ENCODE data around the gene DPEP2. TPM values are rescaled to one million over a fixed set of nuclear protein-coding genes. Genes with fewer than 3 reads are reported as not detected.
A peak's percentile ranks its signal among the peaks of the same experiment; 100 is the strongest.

The DPEP2 gene
- total RNA-seq, 2 donors from 2014 or later = 0.20 TPM; not detected in 1

GRCh38 chr16:67946128-67946569 is 53.1 kb downstream of the DPEP2 start:
- no peak overlapping the region for H3K4me3 Mint-ChIP-seq
- Histone ChIP-seq H3K9me3 (ENCODE audit: control insufficient read depth, low read length) (no peaks in the 10 kb centered on the region), H3K36me3 (ENCODE audit: control insufficient read depth, insufficient read depth, low read length) (peaks cover 38% of the 10 kb centered on the region), H3K4me3 (ENCODE audit: low read length) (no peak overlapping the region), H3K27ac (ENCODE audit: low read depth, low read length) (no peak overlapping the region), H3K4me1 (ENCODE audit: control insufficient read depth, insufficient read depth, low read length) (peaks cover 10% of the 10 kb centered on the region), H3K27me3 (ENCODE audit: control insufficient read depth, insufficient read depth, low read length, poor library complexity, severe bottlenecking) (no peaks in the 10 kb centered on the region), H3K9ac (ENCODE audit: extremely low read depth, low read length, poor library complexity, severe bottlenecking) (no peak overlapping the region)
- no peak for DNase-seq
- no peaks in the 10 kb centered on the region for H3K9me3 Mint-ChIP-seq
- H3K4me1 Mint-ChIP-seq = peaks cover 6% of the 10 kb centered on the region
- 92 to 98% methylated on average over 15 to 20 of the region's 20 CpGs for WGBS, 2 experiments (ENCODE audit: insufficient coverage in 1 of 2, insufficient read length in 1 of 2)
- TF ChIP-seq CTCF (conservative IDR thresholded peaks at IDR 0.05) = no peak
- no peaks in the 10 kb centered on the region for H3K27me3 Mint-ChIP-seq (ENCODE audit: insufficient read depth)
- H3K27ac Mint-ChIP-seq = no peak overlapping the region
- peaks cover 25% of the 10 kb centered on the region for H3K36me3 Mint-ChIP-seq (ENCODE audit: low read depth)

GRCh38 chr16:67945392-67945933 is 53.8 kb downstream of the DPEP2 start:
- no peak overlapping the region for H3K4me3 ChIP-seq (ENCODE audit: low read length)
- H3K36me3 Mint-ChIP-seq (ENCODE audit: low read depth) = peaks cover 20% of the 10 kb centered on the region
- peaks cover 10% of the 10 kb centered on the region for H3K4me1 ChIP-seq (ENCODE audit: control insufficient read depth, insufficient read depth, low read length)
- no peak for DNase-seq
- H3K36me3 ChIP-seq (ENCODE audit: control insufficient read depth, insufficient read depth, low read length) = peaks cover 38% of the 10 kb centered on the region
- no peak overlapping the region for H3K27ac ChIP-seq (ENCODE audit: low read depth, low read length)
- no peaks in the 10 kb centered on the region for H3K27me3 Mint-ChIP-seq (ENCODE audit: insufficient read depth)
- WGBS, 2 experiments (ENCODE audit: insufficient coverage in 1 of 2, insufficient read length in 1 of 2) = 93 to 94% methylated on average over 13 to 24 of the region's 24 CpGs
- H3K4me1 Mint-ChIP-seq = peaks cover 6% of the 10 kb centered on the region
- no peaks in the 10 kb centered on the region for H3K27me3 ChIP-seq (ENCODE audit: control insufficient read depth, insufficient read depth, low read length, poor library complexity, severe bottlenecking)
- H3K9me3 ChIP-seq (ENCODE audit: control insufficient read depth, low read length) = no peaks in the 10 kb centered on the region
- no peak overlapping the region for H3K4me3 Mint-ChIP-seq
- no peaks in the 10 kb centered on the region for H3K9me3 Mint-ChIP-seq
- no peak for TF ChIP-seq CTCF (conservative IDR thresholded peaks at IDR 0.05)
- H3K9ac ChIP-seq (ENCODE audit: extremely low read depth, low read length, poor library complexity, severe bottlenecking) = no peak overlapping the region
- no peak overlapping the region for H3K27ac Mint-ChIP-seq

- Histone ChIP-seq H3K4me1 (ENCODE audit: control insufficient read depth, insufficient read depth, low read length) (peaks cover 10% of the 10 kb centered on the region), H3K27ac (ENCODE audit: low read depth, low read length) (peak overlapping the region; percentile 70), H3K9ac (ENCODE audit: extremely low read depth, low read length, poor library complexity, severe bottlenecking) (no peak overlapping the region), H3K27me3 (ENCODE audit: control insufficient read depth, insufficient read depth, low read length, poor library complexity, severe bottlenecking) (no peaks in the 10 kb centered on the region), H3K9me3 (ENCODE audit: control insufficient read depth, low read length) (no peaks in the 10 kb centered on the region), H3K36me3 (ENCODE audit: control insufficient read depth, insufficient read depth, low read length) (peaks cover 38% of the 10 kb centered on the region), H3K4me3 (ENCODE audit: low read length) (no peak overlapping the region)
- H3K9me3 Mint-ChIP-seq = no peaks in the 10 kb centered on the region
- 94 to 98% methylated on average over 23 to 24 of the region's 24 CpGs for WGBS, 2 experiments (ENCODE audit: insufficient coverage in 1 of 2, insufficient read length in 1 of 2)
- DNase-seq = no peak
- peaks cover 16% of the 10 kb centered on the region for H3K36me3 Mint-ChIP-seq (ENCODE audit: low read depth)
- no peaks in the 10 kb centered on the region for H3K27me3 Mint-ChIP-seq (ENCODE audit: insufficient read depth)
- TF ChIP-seq CTCF (conservative IDR thresholded peaks at IDR 0.05) = no peak
- H3K27ac Mint-ChIP-seq = no peak overlapping the region
- no peak overlapping the region for H3K4me3 Mint-ChIP-seq
- H3K4me1 Mint-ChIP-seq = peaks cover 6% of the 10 kb centered on the region
Measured at GRCh38 chr16:67944690-67945391, 54.4 kb downstream of the DPEP2 start.
